Right hindlimb (tissue), 1 donor: ENCODE data around the gene C1GALT1.
"Not testable (repeated sequence)": the region's sequence is repeated elsewhere in the genome, so short reads cannot be mapped to it uniquely, and the experiment has no call there.

Experiments used
- DNase-seq: peaks from one replicate; pipeline ENCODE4 v3.0.0-alpha.2; 2018

Gene C1GALT1

GRCh38 chr7:7182156-7183060, at the start of gene C1GALT1:
Gene C1GALT1 (plus strand): TSS chr7:7182544. CDS start chr7:7234320, 51,776 bp downstream.
- DNase-seq, result peak; percentile 98

- no peak for DNase-seq
Measured at GRCh38 chr7:7134046-7134445, 48.3 kb upstream of the C1GALT1 start.

- DNase-seq, result no peak
Measured at GRCh38 chr7:7135074-7135473, 47.3 kb upstream of the C1GALT1 start.

GRCh38 chr7:7135924-7136323, 46.4 kb upstream of the C1GALT1 start:
- DNase-seq, result not testable (repeated sequence)

GRCh38 chr7:7136466-7137381, 45.6 kb upstream of the C1GALT1 start:
- DNase-seq, result no peak

- DNase-seq, result no peak
Measured at GRCh38 chr7:7138897-7139296, 43.4 kb upstream of the C1GALT1 start.

- not testable (repeated sequence) for DNase-seq
Measured at GRCh38 chr7:7143404-7143803, 38.9 kb upstream of the C1GALT1 start.

- DNase-seq, result not testable (repeated sequence)
Measured at GRCh38 chr7:7145151-7145550, 37.2 kb upstream of the C1GALT1 start.

GRCh38 chr7:7146837-7147236, 35.5 kb upstream of the C1GALT1 start:
- DNase-seq, result no peak

- DNase-seq, result no peak
Measured at GRCh38 chr7:7148798-7149481, 33.4 kb upstream of the C1GALT1 start.

GRCh38 chr7:7151285-7151684, 31.1 kb upstream of the C1GALT1 start:
- no peak for DNase-seq

- DNase-seq, result no peak
Measured at GRCh38 chr7:7151865-7152264, 30.5 kb upstream of the C1GALT1 start.

GRCh38 chr7:7152315-7152714, 30.0 kb upstream of the C1GALT1 start:
- no peak for DNase-seq

- DNase-seq, result not testable (repeated sequence)
Measured at GRCh38 chr7:7154355-7154754, 28.0 kb upstream of the C1GALT1 start.

- DNase-seq, result no peak
Measured at GRCh38 chr7:7156663-7157062, 25.7 kb upstream of the C1GALT1 start.

GRCh38 chr7:7157177-7157886, 25.0 kb upstream of the C1GALT1 start:
- DNase-seq, result peak; percentile 42

- no peak for DNase-seq
Measured at GRCh38 chr7:7157887-7158271, 24.5 kb upstream of the C1GALT1 start.

- DNase-seq, result no peak
Measured at GRCh38 chr7:7159063-7159658, 23.2 kb upstream of the C1GALT1 start.

- no peak for DNase-seq
Measured at GRCh38 chr7:7164591-7164990, 17.8 kb upstream of the C1GALT1 start.

GRCh38 chr7:7165372-7165771, 17.0 kb upstream of the C1GALT1 start:
- DNase-seq, result no peak

- DNase-seq, result no peak
Measured at GRCh38 chr7:7166318-7166717, 16.0 kb upstream of the C1GALT1 start.

- DNase-seq, result no peak
Measured at GRCh38 chr7:7169296-7169695, 13.0 kb upstream of the C1GALT1 start.
